NCI-H82 treated with DMSO at 0.1 percent for 48 hours (cell line): ENCODE results near the gene NOS1AP.
"Not testable (repeated sequence)": the region's sequence is repeated elsewhere in the genome, so short reads cannot be mapped to it uniquely, and the experiment has no call there.

Experiments used
- DNase-seq: peaks from one replicate; lab custom pipeline; 2025; ENCODE audit not compliant: unreplicated experiment; lab: John Stamatoyannopoulos, UW

The NOS1AP gene

GRCh38 chr1:162069334-162070093 lies at the start of gene NOS1AP:
NOS1AP (plus strand) TSS chr1:162069691; CDS start chr1:162070178, 487 bp downstream.
- DNase-seq: peak; percentile 29

- no peak for DNase-seq
Observed at GRCh38 chr1:162020150-162020549, 49.3 kb upstream of the NOS1AP start.

GRCh38 chr1:162021124-162021523 lies 48.4 kb upstream of the NOS1AP start:
- DNase-seq: no peak

GRCh38 chr1:162022626-162023025 lies 46.9 kb upstream of the NOS1AP start:
- no peak for DNase-seq

GRCh38 chr1:162023181-162023546 lies 46.3 kb upstream of the NOS1AP start:
- DNase-seq: no peak

GRCh38 chr1:162023547-162024501 lies 45.7 kb upstream of the NOS1AP start, which contains the start of gene OLFML2B:
OLFML2B (minus strand) TSS chr1:162023869; CDS start chr1:162023430, 439 bp downstream.
- DNase-seq: peak; percentile 27

GRCh38 chr1:162025541-162025940 lies 44.0 kb upstream of the NOS1AP start:
- DNase-seq: no peak

- no peak for DNase-seq
Observed at GRCh38 chr1:162026881-162027280, 42.6 kb upstream of the NOS1AP start.

- DNase-seq: no peak
Observed at GRCh38 chr1:162028726-162029125, 40.8 kb upstream of the NOS1AP start.

- no peak for DNase-seq
Observed at GRCh38 chr1:162029157-162029556, 40.3 kb upstream of the NOS1AP start.

GRCh38 chr1:162030759-162031280 lies 38.7 kb upstream of the NOS1AP start:
- DNase-seq: no peak

- DNase-seq: no peak
Observed at GRCh38 chr1:162033428-162033827, 36.1 kb upstream of the NOS1AP start.

GRCh38 chr1:162035241-162035640 lies 34.2 kb upstream of the NOS1AP start:
- DNase-seq: no peak

- no peak for DNase-seq
Observed at GRCh38 chr1:162036163-162036562, 33.3 kb upstream of the NOS1AP start.

- no peak for DNase-seq
Observed at GRCh38 chr1:162038624-162039023, 30.9 kb upstream of the NOS1AP start.

GRCh38 chr1:162040001-162040400 lies 29.5 kb upstream of the NOS1AP start:
- no peak for DNase-seq

- DNase-seq: no peak
Observed at GRCh38 chr1:162040657-162041056, 28.8 kb upstream of the NOS1AP start.

GRCh38 chr1:162042361-162042760 lies 27.1 kb upstream of the NOS1AP start:
- DNase-seq: no peak

GRCh38 chr1:162046921-162047320 lies 22.6 kb upstream of the NOS1AP start:
- DNase-seq: no peak

- not testable (repeated sequence) for DNase-seq
Observed at GRCh38 chr1:162053949-162054348, 15.5 kb upstream of the NOS1AP start.

GRCh38 chr1:162055062-162055461 lies 14.4 kb upstream of the NOS1AP start:
- DNase-seq: no peak

- peak; percentile 73 for DNase-seq
Observed at GRCh38 chr1:162056043-162056442, 13.4 kb upstream of the NOS1AP start.
